Esophagus mucosa (tissue), 1 donor: Measurements from ENCODE around the gene MAMSTR. TPM values are rescaled to one million over a fixed set of nuclear protein-coding genes. Genes with fewer than 3 reads are reported as not detected.

Experiments
- total RNA-seq: library from RNA; stranded (reverse); gene quantifications from one replicate; pipeline ENCODE4 v1.2.4, GENCODE V29; 2023
- donor health status: DM: yes; HTN: yes; CAD: no.

The MAMSTR gene
- total RNA-seq, 1 donor from 2014 or later, result 0.56 TPM

Other genes with a start within 250 kb of the MAMSTR start
- gene LMTK3, start 207.9 kb downstream of the MAMSTR start, total RNA-seq, result 4.9 TPM
- gene SULT2B1, start 167.6 kb downstream of the MAMSTR start, total RNA-seq, result 245 TPM
- gene SPACA4, start 113.0 kb downstream of the MAMSTR start, total RNA-seq, result 0.64 TPM
- gene FAM83E, start 104.6 kb downstream of the MAMSTR start, total RNA-seq, result 6.5 TPM
- gene RPL18, start 100.5 kb downstream of the MAMSTR start, total RNA-seq, result 1,668 TPM
- gene SPHK2, start 100.2 kb downstream of the MAMSTR start, total RNA-seq, result 7.7 TPM
- gene DBP, start 82.3 kb downstream of the MAMSTR start, total RNA-seq, result 6.7 TPM
- gene CA11, start 73.5 kb downstream of the MAMSTR start, total RNA-seq, result 3.1 TPM
- not detected for gene NTN5, start 46.7 kb downstream of the MAMSTR start, total RNA-seq
- 101 TPM for gene FUT2, start 23.8 kb downstream of the MAMSTR start, total RNA-seq
- gene RASIP1, start 20.9 kb upstream of the MAMSTR start, total RNA-seq, result 7.3 TPM
- gene IZUMO1, start 27.2 kb upstream of the MAMSTR start, total RNA-seq, result 1.3 TPM
- gene FUT1, start 32.9 kb upstream of the MAMSTR start, total RNA-seq, result 6.1 TPM
- gene FGF21, start 35.8 kb upstream of the MAMSTR start, total RNA-seq, result not detected
- gene BCAT2, start 91.3 kb upstream of the MAMSTR start, total RNA-seq, result 31.0 TPM
- 0.40 TPM for gene HSD17B14, start 116.8 kb upstream of the MAMSTR start, total RNA-seq
- 8.1 TPM for gene PLEKHA4, start 148.9 kb upstream of the MAMSTR start, total RNA-seq
- gene PPP1R15A, start 152.7 kb upstream of the MAMSTR start, total RNA-seq, result 30.0 TPM
- gene TULP2, start 179.0 kb upstream of the MAMSTR start, total RNA-seq, result 0.24 TPM
- 104 TPM for gene NUCB1, start 180.6 kb upstream of the MAMSTR start, total RNA-seq
- 1.2 TPM for gene DHDH, start 214.0 kb upstream of the MAMSTR start, total RNA-seq
- 58.9 TPM for gene BAX, start 235.2 kb upstream of the MAMSTR start, total RNA-seq
- 417 TPM for gene FTL, start 245.6 kb upstream of the MAMSTR start, total RNA-seq